NOMO-1 treated with DMSO at 0.1 percent for 48 hours (cell line): Measurements from ENCODE around the gene ERCC2.
"Not testable (repeated sequence)": the region's sequence is repeated elsewhere in the genome, so short reads cannot be mapped to it uniquely, and the experiment has no call there.

Experiments used
- DNase-seq: peaks from one replicate; lab custom pipeline; 2025; ENCODE audit not compliant: unreplicated experiment; lab: John Stamatoyannopoulos, UW

ERCC2 gene

DNA sequence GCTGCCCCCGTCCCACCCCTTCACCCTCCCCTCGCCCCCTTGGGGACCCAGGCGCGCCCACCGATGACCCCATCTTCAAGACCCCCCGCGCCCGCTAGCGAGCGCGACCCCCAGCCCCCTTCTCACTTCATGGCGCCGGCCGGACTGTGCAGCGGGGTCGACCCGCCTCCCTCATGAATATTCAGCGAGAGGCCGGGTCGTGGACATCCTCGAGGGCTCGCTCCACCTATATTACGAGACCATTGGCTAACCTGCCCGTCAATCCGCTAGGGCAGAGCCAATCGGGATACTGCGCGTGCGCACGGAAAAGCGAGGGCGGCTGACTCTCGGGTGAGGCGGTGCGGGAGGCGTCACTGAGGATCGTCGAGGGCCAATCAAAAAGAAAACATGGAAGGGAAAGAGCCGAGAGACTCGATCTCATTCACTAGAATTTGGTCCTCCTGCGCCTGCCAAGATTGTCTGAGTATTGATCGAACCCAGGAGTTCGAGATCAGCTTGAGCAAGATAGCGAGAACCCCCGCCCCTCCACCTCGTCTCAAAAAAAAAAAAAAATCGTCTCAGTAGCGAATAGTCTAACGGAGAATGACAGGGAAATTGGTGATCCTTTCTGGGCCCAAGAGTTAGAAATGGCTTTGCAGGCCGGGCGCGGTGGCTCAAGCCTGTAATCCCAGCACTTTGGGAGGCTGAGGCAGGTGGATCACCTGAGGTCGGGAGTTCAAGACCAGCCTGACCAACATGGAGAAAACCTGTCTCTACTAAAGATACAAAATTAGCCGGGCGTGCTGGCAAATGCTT is at the start of gene ERCC2:
ERCC2 (minus strand) TSS at position 164 of the 795 bp plus-strand sequence; CDS start at position 131, 33 bp downstream.
- DNase-seq, result peak; percentile 97

DNA sequence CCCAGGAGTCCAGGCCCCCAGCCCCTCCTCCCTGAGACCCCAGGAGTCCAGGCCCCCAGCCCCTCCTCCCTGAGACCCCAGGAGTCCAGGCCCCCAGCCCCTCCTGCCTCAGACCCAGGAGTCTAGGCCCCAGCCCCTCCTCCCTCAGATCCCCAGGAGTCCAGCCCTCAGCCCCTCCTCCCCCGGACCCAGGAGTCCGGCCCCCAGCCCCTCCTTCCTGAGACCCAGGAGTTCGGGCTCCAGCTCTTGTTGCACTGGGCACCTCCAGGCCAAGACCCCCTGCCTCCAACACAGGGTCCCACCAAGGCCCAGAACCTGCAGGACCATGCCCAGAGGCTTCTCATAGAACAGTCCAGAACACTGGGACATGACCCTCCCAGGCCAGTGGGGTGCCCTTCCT is 49.5 kb upstream of the ERCC2 start:
- DNase-seq, result no peak

DNA sequence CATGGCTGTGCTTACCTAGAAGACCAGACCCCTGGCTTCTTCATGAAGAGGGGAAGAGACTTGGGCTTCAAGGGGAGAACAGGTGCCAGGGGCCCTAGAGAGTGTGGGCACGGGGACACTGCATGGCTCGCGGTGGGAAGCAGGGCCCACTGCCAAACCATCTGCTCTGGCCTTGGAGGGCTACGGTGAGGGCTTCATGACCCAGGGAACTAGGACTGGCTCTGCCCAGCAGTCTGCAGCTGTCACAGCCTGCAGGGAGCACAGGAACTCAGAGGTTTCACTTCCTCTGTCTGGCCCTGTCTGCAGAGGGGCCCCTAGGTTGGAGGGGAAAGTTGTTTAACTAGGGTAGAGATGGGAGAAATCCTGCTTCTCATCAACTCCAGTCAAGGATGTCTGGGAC is 49.0 kb upstream of the ERCC2 start:
- peak; percentile 91 for DNase-seq

DNA sequence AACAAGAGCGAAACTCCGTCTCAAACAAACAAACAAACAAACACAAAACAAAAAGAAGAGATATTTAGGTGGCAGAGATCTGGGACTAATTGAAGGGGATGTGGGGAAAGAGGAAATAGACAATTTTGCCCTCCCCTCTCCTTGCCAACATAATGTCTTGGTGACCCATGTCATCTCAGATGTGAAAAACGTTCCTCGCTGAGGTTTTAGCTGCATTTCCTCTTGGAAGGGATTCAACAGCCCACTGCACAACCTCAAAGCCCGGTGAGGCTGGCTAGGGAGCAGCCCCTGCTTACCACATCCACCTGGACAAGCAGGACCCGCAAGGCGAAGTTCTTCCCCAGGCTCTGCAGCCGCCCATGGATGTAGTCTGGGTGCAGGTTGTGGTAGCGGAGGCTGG is 48.4 kb upstream of the ERCC2 start:
- peak; percentile 31 for DNase-seq

DNA sequence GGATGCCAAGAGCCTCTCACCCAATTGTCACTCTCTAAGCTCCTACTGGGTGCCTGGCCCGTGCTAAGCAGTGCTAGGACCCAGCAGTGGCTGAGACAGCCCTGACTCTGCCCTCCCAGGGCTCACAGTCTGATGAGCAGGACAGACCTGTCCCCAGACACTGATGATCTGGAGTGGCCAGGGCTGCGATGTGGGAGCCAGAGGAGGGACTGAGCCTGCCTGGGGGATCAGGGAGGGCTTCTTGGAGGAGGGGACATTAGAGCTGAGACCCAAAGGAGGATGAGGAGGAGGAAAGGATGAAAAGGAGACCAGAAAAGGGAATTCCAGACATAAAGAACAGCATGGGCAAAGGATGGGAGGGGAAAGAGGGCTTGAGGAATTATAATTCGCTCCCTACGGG is 46.8 kb upstream of the ERCC2 start:
- no peak for DNase-seq

DNA sequence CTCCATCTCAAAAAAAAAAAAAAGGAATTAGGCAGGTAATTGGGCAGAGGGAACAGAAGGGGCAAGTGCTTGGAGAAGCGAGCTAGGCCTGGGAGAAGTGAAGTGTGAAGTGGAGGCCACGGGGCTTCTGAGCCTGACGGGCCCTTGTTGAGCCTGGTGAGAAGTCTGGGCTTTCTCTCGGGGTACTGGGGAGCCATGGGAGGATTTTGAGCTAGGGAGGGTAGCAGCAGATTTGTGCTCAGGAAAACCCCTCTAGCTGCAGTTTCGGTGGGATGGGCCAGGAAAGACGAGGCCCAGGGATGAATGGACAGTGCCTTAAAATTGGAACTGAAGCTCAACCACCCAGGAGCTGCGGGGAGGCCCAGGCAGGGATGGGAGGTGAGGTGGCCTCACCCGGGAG is 44.1 kb upstream of the ERCC2 start:
- no peak for DNase-seq

DNA sequence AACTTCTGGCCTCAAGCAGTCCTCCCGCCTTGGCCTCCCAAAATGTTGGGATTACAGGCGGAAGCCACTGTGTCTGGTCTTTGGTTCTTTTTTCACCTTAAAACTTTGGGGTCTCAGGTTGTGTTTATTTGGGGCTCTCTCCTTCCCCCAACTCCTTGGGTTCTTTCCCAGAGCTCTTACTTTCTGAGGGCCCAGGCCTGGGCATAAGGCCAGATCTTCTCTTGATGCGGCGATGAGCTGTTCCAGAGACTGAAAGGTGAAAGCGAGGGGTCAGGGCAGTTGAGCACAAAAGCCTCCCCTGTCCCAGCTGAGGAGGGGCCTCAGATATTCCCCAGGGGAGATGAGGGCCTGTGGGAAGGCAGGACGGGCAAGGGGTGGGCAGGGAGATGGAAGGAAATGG is 43.1 kb upstream of the ERCC2 start:
- no peak for DNase-seq

DNA sequence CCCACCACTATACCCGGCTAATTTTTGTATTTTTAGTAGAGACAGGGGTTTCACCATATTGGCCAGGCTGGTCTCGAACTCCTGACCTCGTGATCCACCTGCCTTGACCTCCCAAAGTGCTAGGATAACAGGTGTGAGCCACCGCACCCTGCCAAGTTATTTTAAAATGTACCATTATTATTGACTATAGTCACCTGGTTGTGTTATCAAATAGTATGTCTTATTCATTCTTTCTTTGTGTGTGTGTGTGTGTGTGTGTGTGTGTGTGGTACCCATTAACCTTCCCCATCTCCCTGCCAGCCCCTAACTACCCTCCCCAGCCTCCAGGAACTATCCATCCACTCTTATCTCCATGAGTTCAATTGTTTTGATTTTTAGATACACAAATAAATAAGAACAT is 40.0 kb upstream of the ERCC2 start:
- DNase-seq, result not testable (repeated sequence)

DNA sequence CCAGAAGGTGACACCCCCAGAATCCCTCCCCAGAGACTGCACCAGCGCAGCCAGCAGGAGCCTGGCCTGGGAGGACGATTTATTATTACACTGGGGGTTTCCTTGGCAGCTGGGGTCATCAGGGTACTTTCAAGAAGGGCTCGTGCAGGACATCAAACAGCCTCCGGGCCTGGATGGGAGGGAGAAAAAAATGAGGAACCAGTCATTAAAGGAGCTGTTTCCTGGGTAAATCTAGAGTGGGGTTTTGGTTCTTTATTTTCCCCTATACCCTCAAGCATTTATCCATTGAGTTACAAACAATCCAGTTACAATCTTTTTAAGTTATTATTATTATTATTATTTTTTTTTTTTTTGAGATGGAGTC is 39.2 kb upstream of the ERCC2 start:
- DNase-seq, result peak; percentile 70

DNA sequence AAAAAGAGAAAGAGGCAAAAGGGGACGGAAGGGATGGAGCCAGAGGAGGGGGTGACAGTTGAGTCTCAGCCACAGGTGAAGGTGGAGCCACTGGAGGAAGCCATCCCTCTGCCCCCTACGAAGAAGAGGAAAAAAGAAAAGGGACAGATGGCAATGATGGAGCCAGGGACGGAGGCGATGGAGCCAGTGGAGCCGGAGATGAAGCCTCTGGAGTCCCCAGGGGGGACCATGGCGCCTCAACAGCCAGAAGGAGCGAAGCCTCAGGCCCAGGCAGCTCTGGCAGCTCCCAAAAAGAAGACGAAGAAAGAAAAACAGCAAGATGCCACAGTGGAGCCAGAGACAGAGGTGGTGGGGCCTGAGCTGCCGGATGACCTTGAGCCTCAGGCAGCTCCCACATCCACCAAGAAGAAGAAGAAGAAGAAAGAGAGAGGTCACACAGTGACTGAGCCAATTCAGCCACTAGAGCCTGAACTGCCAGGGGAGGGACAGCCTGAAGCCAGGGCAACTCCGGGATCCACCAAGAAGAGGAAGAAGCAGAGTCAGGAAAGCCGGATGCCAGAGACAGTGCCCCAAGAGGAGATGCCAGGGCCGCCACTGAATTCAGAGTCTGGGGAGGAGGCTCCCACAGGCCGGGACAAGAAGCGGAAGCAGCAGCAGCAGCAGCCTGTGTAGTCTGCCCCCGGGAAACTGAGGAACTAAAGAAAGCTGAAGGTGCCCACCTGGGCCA is 38.6 kb upstream of the ERCC2 start:
- no peak for DNase-seq

DNA sequence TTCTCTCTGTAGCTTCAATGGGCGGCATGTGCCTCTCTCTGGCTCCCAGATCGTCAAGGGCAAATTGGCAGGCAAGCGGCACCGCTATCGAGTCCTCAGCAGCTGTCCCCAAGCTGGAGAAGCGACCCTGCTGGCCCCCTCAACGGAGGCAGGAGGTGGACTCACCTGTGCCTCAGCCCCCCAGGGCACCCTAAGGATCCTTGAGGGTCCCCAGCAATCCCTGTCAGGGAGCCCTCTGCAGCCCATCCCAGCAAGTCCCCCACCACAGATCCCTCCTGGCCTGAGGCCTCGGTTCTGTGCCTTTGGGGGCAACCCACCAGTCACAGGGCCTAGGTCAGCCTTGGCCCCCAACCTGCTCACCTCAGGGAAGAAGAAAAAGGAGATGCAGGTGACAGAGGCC is 37.7 kb upstream of the ERCC2 start:
- no peak for DNase-seq

DNA sequence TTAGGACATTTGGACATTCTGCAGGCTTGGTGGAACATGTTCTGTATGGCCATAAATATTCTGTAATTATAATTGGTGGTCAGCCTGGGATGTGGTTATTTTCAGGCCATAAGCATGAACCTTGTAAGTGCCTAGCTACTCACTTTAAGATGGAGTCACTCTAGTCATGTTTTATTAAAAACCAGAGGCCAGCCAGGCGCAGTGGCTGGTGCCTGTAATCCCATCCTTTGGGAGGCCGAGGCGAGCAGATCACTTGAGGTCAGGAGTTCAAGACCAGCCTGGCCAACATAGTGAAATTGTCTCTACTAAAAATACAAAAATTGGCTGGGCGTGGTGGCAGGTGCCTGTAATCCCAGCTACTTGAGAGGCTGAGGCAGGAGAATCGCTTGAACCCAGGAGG is 37.2 kb upstream of the ERCC2 start:
- DNase-seq, result not testable (repeated sequence)

DNA sequence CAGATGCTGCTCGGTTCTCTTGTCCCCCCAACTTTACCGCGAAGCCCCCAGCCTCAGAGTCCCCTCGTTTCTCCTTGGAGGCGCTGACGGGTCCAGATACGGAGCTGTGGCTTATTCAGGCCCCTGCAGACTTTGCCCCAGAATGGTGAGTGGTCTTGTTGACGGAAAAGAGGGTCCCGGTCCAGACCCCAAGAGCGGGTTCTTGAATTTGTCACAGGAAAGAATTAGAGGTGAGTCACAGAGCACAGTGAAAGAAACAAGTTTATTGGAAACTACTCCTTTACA is 36.7 kb upstream of the ERCC2 start:
- no peak for DNase-seq

DNA sequence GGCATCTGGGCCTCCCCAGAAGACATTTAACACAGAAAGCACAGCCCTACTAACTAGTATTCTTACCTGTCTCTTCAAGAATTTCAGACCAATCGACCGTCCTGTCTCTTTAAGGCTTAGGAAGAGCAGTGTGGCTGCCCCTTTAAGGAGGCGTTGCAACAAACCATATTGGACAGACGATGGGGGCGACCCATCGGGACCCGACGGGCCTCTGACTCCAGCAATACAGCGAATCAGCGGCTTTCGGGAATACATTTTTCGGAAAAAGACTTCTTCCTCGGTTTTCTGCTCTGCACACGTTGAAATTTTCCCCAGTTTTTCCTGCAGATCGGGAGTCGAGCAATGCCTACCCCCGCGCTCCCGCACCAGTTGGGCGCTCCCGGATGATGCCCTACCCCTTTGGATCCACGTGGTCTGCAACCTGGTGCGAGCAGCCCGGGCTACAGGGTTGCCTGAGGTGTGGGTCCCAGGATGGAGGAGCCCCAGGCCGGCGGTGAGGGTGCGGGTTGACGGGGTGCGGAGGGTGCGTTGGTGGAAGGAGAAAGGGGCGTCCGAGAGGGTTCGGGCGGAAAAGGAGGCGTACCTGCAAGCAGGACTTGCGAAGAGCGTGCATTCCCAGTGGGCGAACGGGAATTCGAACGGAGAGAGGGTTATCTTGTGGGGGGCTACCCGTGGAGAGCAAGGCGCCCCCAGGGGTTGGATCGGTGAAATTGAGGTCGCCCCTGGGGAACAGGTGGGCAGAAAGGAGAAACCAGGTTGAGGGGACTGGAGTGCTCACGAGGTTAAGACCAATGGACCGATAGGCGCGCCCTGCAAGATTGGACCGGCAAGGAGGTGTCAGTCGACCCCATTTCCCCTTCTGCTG is 36.1 kb upstream of the ERCC2 start, which contains the start of gene POLR1G:
POLR1G (plus strand) TSS at position 419 of the 865 bp plus-strand sequence; CDS start at position 472, 53 bp downstream.
- peak; percentile 88 for DNase-seq

DNA sequence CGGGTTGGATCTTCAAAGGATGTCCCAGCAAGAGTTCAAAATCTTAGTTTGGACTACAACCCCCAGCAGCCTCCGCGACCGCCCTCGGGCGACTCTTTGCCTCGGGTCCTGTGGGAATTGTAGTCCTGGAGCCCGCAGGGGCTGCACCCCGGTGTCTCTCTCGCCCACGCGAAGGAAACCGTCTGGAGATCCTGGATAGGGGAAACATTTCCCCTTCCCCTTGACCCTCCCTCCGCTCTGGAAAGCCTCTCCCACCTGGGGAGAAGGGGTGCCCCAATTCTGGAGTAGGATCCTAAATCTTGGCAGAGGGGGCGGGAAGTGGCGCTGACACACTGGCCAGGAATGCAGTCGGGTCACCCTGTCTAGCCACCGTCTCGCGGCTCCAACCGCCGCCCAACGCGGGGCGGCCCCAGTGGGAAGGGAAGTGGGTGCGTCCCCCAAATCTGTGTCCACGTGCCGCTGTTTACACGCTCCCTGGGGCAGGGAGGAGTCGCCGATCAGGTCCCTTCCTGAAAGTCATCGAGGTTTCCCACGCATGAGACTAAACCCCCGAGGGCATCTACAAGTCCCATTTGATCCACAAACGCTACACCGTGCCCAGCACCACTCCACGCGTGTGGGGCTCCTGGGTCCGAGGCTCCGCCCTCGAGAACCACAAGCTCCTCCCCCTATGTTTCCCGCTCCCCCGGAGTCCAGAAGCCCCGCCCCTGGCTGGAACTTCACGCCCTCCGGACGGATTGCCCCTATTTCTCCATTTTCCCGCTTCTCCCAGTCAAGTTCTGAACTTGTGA is 35.3 kb upstream of the ERCC2 start:
- DNase-seq, result peak; percentile 74

DNA sequence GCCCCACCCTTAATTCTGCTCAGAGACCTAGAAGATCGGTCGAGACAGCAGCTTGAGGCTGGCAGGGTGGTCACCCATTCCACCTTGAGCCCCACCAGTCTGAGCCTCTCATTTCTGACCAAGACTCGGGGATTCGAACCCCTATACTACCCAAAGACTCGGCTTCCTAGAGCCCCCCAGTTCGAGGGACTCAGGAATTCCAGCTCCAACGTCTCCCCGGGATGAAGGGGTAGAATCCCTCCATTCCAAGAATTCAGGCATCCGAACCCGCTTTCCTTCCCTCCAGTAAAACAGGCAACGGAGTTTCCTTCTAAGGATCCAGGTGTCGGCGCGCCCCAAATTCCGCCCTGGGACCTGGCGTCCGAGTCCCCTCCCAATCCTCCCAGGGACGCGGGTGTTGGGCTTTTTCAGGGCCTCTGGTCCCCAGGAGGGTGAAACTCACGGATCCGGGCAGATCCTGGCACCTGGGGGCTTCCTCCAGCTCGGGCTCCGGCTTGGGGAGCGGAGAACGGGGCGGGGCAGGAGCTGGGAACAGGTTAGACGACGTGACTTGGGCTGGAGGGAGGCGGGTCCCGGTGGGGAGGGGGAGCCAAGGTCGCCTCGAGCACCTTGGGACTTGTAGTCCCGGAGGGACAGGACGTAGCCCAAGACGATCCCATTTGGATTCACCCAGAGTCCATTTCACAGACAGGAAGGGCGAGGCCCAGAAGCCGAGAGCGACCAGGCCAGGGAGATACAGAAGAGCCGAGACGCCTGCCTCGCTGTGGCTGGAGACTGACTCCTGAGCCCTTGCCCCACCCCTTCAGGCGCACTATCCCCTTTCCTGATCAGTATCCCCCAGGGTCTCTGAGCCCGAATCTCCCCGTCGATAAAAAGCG is 34.4 kb upstream of the ERCC2 start, which contains the start of gene PPP1R13L:
PPP1R13L (minus strand) TSS at position 513 of the 878 bp plus-strand sequence. CDS start 6,751 bp downstream, outside the sequence.
- DNase-seq, result peak; percentile 42

DNA sequence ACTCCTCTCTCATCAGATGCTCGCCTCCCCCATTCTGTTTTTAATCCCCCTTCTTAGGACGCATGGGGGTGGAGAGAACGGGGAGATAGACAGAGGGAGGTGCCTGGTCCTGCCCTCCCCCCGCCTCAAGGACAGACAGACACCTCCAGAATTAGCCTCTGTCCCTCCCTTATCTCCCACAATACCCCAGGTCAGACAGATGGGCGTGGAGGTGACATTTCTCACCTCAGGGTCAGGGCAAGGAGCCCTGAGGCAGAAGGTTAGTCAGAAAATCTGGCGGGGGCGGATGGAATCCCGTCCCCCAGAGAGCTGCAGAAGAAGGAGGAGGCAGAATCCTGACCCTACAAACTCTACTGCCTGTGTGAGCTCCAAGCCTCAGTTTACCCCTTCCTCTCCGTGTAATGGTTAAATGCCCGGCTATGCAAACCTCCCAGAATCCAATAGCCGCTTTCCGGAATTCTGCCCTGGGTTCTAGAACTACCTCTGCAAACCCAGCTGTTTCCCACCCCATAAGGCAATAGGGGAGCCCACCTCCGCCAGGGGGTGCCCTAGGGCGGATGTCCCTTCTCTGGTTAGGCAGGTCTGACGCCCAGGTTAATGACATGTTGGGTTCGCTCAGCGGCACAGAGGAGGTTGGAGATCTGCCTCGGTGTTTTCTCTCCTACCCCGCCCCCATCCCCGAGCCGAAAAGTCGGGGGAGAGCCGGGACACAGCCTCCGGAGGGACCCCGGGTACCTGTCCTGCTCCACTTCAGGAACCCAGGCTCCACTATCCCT is 33.6 kb upstream of the ERCC2 start:
- peak; percentile 67 for DNase-seq

DNA sequence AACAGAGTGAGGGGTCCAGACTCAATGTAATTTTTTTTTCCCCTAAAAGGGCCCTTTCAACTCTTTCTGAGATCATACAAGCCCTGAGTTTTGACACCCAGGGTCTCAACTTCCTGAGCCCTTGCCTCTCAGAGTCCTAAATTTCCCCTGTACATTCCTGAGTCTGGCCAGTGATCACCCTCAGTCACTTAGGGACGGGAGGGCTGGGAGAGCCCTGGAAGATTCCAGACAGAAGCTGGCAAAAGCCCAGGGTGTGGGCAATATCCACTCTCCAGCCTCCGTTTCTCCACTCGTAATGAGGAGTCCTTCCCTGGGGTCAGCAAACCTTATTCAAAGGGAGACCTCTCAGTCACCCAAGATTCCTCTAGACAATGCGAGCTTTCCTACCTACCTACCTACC is 32.9 kb upstream of the ERCC2 start:
- no peak for DNase-seq
